Left ventricle myocardium inferior (tissue), 1 donor: ENCODE data around the gene CENPV. TPM values are rescaled to one million over a fixed set of nuclear protein-coding genes. Genes with fewer than 3 reads are reported as not detected.
A peak's percentile ranks its signal among the peaks of the same experiment; 100 is the strongest.

Source experiments
- DNase-seq: peaks from one replicate; pipeline ENCODE4 v3.0.0-alpha.2; 2020
- H3K27ac ChIP-seq: fragments of 200-600 bp; replicated peaks from 2 replicates; pipeline ENCODE4 v1.8.0; 2021
- H3K27me3 ChIP-seq: fragments of 200-600 bp; 2 replicates; pipeline ENCODE4 v1.8.0; 2021; ENCODE audit warnings: low read depth
- H3K36me3 ChIP-seq: fragments of 200-600 bp; 2 replicates; pipeline ENCODE4 v1.8.0; 2021
- H3K4me1 ChIP-seq: fragments of 200-600 bp; 2 replicates; pipeline ENCODE4 v1.8.0; 2021
- H3K4me3 ChIP-seq: fragments of 200-600 bp; 2 replicates; pipeline ENCODE4 v1.8.0; 2021; ENCODE audit warnings: mild to moderate bottlenecking, moderate library complexity
- H3K9me3 ChIP-seq: fragments of 200-600 bp; replicated peaks from 2 replicates; pipeline ENCODE4 v1.8.0; 2021
- CTCF ChIP-seq: fragments of 200-600 bp; IDR thresholded peaks from 2 replicates; pipeline ENCODE4 v1.8.0; 2021; ENCODE audit warnings: antibody characterized with exemption, mild to moderate bottlenecking, borderline replicate concordance
- intact Hi-C: fragments of 100-400 bp; cut with micrococcal nuclease; formaldehyde crosslinking; loops from one replicate; pipeline ENCODE4 v1.11.0; 2022
- total RNA-seq: library from RNA; stranded (reverse); fragmentation: NEBNext Ultra II Directional; extraction: Animal tissue kit (Norgen Biotek cat#: 25700); gene quantifications from one replicate; pipeline ENCODE4 v1.2.1, GENCODE V29; 2021
- donor health status: DM: no; HTN: yes; CAD: no; lungs with severe emphysema.

The CENPV gene
- total RNA-seq, 1 donor from 2014 or later, result 8.4 TPM

GRCh38 chr17:16364625-16365024 lies 11.4 kb upstream of the CENPV start:
- no peak for DNase-seq
- intact Hi-C loops, result no loop called here
- Histone ChIP-seq H3K4me3 (no peak overlapping the region), H3K27ac (peak overlapping the region; percentile 7), H3K27me3 (no peaks in the 10 kb centered on the region), H3K36me3 (no peaks in the 10 kb centered on the region), H3K9me3 (no peaks in the 10 kb centered on the region), H3K4me1 (no peaks in the 10 kb centered on the region)
- no peak for TF ChIP-seq CTCF

GRCh38 chr17:16363749-16364536 lies 10.7 kb upstream of the CENPV start:
- intact Hi-C loops, result no loop called here
- Histone ChIP-seq H3K27ac (no peak overlapping the region), H3K4me3 (no peak overlapping the region), H3K4me1 (no peaks in the 10 kb centered on the region), H3K27me3 (no peaks in the 10 kb centered on the region), H3K36me3 (no peaks in the 10 kb centered on the region), H3K9me3 (no peaks in the 10 kb centered on the region)
- TF ChIP-seq CTCF, result peak; percentile 93
- peak; percentile 73 for DNase-seq

GRCh38 chr17:16361874-16362273 lies 8.6 kb upstream of the CENPV start:
- Histone ChIP-seq H3K27me3 (no peaks in the 10 kb centered on the region), H3K4me1 (no peaks in the 10 kb centered on the region), H3K4me3 (no peak overlapping the region), H3K36me3 (no peaks in the 10 kb centered on the region), H3K9me3 (no peaks in the 10 kb centered on the region), H3K27ac (no peak overlapping the region)
- no peak for TF ChIP-seq CTCF
- DNase-seq, result no peak
- intact Hi-C loops, result no loop called here

GRCh38 chr17:16358394-16358793 lies 5.1 kb upstream of the CENPV start:
- intact Hi-C loops, result no loop called here
- no peak overlapping the region for H3K4me3 ChIP-seq
- no peak overlapping the region for H3K27ac ChIP-seq
- H3K4me1 ChIP-seq, result peaks cover 4% of the 10 kb centered on the region
- peaks cover 18% of the 10 kb centered on the region for H3K27me3 ChIP-seq
- no peaks in the 10 kb centered on the region for H3K9me3 ChIP-seq
- no peak for DNase-seq
- no peak for TF ChIP-seq CTCF
- H3K36me3 ChIP-seq, result no peaks in the 10 kb centered on the region

GRCh38 chr17:16354585-16354984 lies 1.3 kb upstream of the CENPV start:
- Histone ChIP-seq H3K27me3 (peaks cover 23% of the 10 kb centered on the region), H3K36me3 (no peaks in the 10 kb centered on the region), H3K4me1 (peaks cover 18% of the 10 kb centered on the region), H3K9me3 (no peaks in the 10 kb centered on the region), H3K4me3 (no peak overlapping the region), H3K27ac (no peak overlapping the region)
- DNase-seq, result no peak
- TF ChIP-seq CTCF, result no peak
- intact Hi-C loops, result no loop called here
